Fibroblast of skin of right biceps (primary cell): ENCODE data around the gene ARHGEF11.

Experiments used
- DNase-seq: peaks from one replicate; pipeline ENCODE4 v3.0.0-alpha.2; 2013

ARHGEF11 gene

GRCh38 chr1:156908541-156908940 lies 137.0 kb downstream of the ARHGEF11 start:
- DNase-seq = no peak

DNA sequence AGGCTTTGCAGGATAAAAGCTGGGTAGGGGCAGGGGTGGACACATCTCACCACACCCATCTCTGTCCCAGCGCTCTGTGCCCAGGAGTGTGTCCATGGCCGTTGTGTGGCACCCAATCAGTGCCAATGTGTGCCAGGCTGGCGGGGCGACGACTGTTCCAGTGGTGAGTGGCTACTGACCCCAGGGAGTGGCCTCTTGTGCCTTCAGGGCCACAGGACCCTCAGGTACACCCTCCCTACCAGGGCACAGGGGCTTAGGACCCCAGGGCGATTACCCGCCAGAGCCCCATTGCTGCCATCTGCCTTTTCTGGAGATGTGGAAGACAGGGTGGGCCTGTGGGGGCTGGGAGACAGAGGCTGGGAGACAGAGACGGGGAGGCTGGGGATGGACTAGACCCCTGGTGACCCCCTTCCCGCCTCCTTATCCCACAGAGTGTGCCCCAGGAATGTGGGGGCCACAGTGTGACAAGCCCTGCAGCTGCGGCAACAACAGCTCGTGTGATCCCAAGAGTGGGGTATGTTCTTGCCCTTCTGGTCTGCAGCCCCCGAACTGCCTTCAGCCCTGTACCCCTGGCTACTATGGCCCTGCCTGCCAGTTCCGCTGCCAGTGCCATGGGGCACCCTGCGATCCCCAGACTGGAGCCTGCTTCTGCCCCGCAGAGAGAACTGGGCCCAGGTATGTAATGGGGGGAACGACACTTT lies 139.2 kb downstream of the ARHGEF11 start:
- DNase-seq = no peak

DNA sequence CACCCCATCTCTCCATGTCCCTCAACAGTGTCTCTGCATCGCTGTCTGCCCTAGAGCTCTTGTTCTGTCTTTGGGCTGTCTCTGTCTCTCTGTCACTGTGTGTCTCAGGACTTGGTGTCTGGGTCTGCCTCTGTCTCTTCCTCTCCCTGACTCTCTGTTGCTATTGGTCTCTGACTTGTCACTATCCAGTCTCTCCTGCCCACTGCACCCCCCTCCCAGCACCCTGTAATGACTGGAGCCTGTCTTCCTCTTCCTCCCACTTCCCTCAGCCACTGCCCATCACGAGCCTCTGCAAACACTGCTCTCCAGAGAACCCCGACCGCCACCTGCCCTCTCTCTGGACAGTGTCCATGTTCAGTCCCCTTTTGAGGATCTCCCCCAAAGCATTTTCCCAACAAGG lies 139.9 kb downstream of the ARHGEF11 start:
- DNase-seq = no peak

- DNase-seq = no peak
Measured at GRCh38 chr1:156905176-156905575, 140.4 kb downstream of the ARHGEF11 start.

- DNase-seq = no peak
Measured at GRCh38 chr1:156904187-156904959, 141.2 kb downstream of the ARHGEF11 start.

DNA sequence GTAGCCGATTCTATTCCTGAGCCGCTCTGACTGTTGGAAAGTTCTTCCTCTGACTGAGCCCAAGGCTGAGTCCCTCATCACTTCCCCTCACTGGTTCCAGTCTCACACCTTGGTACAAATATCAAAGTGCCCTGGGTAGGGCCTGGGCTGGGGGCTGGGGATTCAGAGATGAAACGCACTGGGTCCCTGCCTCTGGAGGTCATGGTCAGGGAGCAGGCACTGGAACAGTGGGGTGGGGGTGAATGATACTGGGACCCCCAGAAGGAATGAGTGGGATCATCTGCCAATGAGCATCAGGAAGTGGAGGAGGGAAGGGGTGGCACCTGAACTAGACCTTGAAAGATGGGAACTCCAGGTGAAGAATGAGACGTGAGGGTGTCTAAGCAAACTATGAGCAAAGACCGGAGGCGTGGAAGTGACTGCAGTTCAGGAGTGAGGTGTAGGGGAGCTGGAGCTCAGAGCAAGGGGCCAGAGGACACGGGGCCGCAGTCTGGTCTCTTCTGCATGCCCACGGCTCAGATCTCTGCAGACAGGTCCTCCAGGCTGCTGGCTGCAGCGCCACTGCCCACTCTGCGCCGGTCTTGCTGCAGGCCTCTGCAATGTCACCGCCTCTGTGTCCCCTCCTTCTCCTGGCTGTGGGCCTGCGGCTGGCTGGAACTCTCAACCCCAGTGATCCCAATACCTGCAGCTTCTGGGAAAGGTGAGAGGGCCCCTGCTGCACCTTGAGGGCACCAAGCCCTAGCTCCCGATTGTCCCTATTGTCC lies 142.0 kb downstream of the ARHGEF11 start:
- no peak for DNase-seq

GRCh38 chr1:156901966-156902915 lies 143.3 kb downstream of the ARHGEF11 start:
- peak; percentile 81 for DNase-seq

DNA sequence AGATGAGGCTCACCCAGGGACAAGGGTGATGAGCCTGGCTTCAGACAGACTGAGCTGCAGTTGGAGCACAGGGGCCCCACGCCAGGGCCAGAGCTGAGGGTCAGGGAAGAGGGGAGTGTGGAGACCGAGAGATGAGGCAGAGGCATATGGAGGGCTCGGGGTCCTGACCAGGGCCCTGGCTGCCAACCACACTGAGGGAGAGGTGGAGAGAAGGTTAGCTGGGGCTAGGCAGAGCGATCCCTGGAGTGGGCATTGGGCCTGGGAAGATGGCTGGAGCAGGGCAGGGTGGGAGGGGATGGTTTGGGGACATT lies 144.0 kb downstream of the ARHGEF11 start:
- no peak for DNase-seq

GRCh38 chr1:156900896-156901589 lies 144.5 kb downstream of the ARHGEF11 start:
- DNase-seq = no peak

DNA sequence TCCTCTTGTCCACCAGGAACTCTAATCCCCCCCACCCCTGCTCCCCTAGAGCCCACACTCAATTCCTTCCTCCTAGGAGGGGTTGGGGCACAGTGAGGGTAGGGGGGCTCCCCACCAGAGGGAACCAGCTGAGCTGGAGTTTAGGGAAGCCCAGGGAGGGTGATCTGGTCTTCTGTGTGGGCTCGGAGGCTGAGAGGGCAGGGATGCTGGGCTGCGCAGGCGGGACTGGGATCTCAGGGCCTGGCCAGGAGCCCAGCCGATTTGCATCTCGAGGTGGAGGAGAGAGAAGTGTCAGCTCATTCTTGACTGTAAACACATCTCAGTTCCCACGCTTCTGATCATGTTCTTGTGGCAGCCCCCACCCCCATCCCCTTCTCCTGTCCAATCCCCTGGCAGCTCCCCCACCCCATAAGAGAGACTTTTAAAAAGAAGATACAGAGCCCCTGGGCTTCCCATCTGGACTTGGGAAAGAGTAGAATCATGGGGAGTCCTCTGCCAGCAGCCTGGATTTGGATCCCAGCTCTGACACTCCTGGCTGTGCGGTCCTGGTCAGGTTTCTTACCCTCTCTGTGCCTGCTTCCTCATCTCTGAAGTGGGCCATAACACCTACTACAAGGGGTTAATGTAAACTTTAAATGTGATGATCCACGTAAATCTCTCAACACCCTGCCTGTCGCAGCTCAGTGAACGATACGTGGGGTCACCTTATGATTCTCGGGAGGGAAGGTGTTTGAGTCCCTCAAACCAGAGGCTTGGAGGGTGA lies 145.4 kb downstream of the ARHGEF11 start:
- peak; percentile 76 for DNase-seq

DNA sequence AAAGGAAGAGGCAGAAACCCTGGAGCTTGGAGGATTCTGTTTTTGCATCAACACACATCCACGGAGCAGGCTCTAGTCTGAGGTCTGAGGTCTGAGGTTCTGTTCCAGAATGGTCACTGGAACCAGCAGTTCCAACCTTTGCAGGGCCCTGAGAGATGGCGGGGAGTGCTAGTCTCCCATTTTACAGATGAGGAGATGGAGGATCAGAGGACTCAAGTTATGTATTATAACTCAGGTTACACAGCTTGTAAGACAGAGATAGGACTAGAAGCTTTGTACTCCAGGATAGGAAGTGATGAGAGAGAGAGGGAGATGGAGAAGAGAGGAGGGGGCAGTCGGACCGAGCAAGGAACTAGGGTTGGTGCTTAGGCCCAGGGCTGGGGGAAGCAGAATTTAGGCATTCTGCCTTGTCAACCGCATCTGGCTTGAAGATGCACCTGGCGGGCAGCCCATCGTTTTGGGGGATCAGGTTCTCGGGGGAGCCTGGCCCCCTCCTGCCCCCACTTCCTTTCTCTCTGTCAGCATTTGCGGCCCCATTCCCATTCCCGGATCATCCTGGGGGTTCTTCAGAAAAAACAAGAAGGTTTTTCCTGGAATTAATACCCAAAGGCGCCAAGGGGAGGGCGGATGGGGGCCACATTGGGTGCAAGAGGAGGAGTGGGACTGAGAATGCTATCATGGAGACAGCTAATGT lies 146.4 kb downstream of the ARHGEF11 start:
- no peak for DNase-seq

DNA sequence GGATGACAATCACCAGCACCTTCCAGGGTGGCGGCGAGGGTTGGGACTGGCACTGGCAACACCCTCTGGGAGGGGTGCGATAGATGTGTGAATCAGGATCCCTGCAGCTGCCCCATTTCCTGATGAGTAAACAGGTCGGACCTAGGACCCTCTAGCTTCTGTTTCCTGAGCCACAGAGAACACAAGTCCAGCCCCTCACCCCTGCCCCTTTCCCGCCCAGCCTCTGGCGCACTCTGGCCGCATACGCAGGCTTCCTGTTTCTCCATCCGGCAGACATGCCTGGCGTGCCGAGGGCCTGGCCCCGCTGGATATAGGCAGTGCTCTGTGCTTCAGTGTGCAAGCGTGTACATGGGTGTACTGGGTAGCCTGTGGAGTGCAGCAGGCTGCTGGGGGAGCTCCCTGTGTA lies 147.4 kb downstream of the ARHGEF11 start:
- peak; percentile 75 for DNase-seq

- DNase-seq = peak; percentile 83
Measured at GRCh38 chr1:156897078-156897825, 148.3 kb downstream of the ARHGEF11 start.

DNA sequence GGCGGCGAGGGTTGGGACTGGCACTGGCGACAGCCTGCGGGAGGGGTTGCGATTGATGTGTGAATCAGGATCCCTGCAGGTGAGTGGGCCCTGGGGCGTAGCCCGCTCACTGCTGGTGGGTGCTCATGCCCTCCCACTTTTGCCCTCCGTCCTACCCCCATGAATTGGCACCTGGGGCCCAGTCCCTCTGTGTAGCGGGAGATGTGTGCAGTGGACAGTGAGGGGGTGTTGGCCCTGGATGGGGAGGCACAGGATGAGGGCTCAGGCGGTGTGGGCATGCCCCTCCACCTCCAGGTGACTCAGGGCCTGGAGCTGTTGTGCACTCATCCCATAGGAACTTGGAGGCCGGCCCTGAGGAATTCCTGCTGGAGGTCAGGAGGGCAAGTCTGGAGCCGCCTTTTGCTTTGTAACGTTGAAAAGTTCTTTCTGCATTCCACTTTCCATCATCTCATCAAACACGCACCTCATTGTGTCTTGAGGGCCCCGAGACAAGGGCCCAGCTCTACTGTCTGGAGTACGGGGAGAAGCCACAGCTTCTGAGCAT lies 149.0 kb downstream of the ARHGEF11 start:
- DNase-seq = peak; percentile 97

GRCh38 chr1:156895927-156896326 lies 149.6 kb downstream of the ARHGEF11 start:
- DNase-seq = no peak

DNA sequence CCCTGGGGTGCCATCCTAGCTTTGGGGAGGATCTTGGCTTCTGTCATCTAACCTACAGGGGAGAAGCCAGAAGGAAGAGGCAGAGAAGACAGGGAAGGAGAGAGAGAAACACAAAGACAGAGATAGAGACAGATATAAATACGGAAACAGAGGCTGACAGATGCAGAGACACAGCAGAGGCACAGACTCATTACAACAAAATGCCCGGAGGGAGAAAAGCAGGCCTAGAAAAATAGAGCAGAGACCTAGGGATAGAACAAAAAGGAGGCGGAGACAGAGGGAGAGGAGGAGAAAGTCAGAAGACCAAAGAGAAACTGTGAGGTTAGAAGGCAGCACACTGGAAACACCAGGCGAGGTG lies 150.1 kb downstream of the ARHGEF11 start:
- DNase-seq = peak; percentile 51

DNA sequence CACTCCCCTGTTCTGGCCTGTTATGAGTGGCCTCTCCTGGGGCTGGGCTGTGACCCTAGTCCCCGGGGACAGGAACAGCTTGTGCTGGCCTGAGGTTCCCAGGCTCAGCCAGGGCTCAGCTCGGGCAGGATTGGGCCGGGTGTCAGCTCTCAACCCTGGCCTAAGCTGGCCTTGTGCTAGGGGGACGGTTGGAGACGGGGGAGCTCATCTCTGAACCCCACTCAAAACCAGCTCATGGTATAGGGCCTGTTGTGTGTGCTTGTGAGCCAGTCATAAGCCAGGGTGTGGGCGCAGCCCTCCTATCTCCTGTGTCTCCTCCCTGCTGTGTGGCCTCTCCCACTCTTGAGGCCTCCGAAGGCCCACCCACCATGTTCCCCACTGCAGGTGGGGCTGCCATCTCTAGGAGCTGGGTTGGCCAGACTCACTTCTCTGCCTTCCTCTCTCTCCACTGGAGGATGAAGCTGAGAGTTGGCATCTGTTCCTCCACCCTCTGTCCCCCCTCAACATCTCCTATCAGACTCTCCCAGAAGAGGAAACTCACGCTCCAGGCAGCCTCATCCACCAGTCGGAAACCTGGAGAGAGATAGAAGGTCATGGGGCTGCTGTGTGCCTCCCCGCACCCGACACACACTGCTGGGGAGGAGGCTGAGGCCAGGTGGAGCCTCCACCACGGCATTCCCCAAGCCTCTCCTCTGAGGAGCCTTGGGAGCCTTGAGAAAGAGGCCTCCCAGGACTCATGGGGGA lies 150.7 kb downstream of the ARHGEF11 start:
- DNase-seq = peak; percentile 66

DNA sequence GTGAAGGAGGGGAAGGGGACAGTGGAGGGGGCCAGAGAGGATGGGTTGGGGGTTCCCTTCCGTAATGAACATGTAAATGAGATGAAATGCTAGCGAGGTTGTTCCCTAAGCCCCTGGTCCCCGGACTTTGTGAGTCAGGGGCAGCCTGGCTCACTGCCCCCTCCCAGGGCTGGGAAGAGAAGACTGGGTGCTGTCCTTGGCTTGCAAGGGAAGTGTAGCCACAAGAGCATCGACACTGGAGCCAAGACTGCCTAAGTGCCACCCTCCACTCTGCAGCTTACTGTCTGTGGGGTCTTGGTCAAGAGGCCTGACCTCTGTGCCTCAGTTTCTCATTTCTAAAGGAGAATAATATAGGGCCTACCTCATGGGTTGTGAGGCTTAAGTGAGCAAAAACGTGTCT lies 151.5 kb downstream of the ARHGEF11 start:
- no peak for DNase-seq
